ENCODE data around the gene MRAP2. TPM values are rescaled to one million over a fixed set of nuclear protein-coding genes. Genes with fewer than 3 reads are reported as not detected.

MRAP2 gene
- total RNA-seq, 1 donor: 5.8 TPM

DNA sequence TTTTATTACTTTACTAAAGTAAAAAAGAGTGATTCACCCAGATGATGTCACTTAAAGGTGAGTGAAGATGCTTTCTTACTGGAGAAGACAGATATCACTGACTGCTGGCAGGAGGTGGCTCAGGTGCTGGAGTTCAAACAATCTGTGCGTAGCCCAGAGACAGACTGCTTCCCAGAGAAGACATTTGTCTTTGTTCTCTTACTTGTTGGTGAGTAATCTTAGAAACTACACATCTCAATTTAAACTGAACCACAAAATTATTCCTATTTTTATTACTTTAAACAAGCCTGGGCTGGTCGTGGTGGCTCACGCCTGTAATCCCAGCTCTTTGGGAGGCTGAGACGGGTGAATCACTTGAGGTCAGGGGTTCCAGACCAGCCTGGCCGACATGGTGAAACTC lies 101.7 kb downstream of the MRAP2 start:
- H3K4me3 ChIP-seq (ENCODE audit: low read depth, low read length): no peak overlapping the region
- TF ChIP-seq, protein P1, sequence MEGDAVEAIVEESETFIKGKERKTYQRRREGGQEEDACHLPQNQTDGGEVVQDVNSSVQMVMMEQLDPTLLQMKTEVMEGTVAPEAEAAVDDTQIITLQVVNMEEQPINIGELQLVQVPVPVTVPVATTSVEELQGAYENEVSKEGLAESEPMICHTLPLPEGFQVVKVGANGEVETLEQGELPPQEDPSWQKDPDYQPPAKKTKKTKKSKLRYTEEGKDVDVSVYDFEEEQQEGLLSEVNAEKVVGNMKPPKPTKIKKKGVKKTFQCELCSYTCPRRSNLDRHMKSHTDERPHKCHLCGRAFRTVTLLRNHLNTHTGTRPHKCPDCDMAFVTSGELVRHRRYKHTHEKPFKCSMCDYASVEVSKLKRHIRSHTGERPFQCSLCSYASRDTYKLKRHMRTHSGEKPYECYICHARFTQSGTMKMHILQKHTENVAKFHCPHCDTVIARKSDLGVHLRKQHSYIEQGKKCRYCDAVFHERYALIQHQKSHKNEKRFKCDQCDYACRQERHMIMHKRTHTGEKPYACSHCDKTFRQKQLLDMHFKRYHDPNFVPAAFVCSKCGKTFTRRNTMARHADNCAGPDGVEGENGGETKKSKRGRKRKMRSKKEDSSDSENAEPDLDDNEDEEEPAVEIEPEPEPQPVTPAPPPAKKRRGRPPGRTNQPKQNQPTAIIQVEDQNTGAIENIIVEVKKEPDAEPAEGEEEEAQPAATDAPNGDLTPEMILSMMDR (IDR thresholded peaks at IDR 0.05; ENCODE audit: insufficient read depth, low read length): no peak
- DNase-seq (ENCODE audit: low read depth): no peak

DNA sequence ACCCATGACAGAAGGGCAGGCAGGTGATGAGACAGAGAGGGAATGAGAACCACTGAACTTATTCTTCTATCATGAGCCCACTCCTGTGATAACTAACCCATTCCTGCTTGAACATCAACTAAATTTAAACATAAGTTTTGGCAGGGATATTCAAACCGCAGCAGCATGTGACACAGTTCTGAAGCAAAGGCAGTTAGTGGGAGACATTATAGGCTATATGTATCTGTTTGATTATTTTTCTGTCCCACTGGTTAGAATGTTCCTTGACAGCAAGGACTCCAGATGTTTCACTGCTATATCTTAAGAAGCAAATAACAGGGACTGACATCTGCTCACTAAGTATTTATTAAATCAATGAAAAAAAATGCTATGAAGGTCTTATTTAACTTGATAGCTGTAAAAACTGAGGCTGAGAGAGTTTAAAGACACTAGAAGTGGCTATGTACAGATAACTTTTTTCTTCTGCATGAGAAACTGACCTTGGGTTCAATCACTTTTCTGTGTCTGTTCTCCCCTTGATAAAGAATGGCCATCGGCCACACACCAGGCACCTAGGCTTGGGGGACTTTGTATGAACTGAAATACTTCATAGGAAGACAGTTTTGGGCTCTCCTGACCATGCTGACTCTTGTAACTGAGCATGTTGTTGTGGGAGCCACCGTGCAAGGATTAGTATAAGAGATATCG lies 102.9 kb downstream of the MRAP2 start:
- TF ChIP-seq, protein P1 (IDR thresholded peaks at IDR 0.05; ENCODE audit: insufficient read depth, low read length): no peak
- no peak for DNase-seq (ENCODE audit: low read depth)
- H3K4me3 ChIP-seq (ENCODE audit: low read depth, low read length): no peak overlapping the region

DNA sequence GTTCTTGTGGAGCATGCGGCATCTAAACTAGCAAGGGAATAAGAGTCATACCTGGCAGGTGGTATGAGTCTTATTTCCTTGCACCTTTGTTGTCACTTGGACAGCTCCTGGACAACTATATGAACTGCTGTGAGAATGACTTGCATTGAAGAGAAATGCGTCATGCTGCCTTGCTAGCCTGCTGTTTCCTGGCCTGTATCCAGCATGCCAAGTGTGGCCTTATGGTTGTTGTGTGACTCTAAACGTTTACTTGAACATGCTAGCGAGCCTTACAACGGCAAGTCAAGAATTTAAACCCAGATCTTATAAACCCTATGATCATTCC lies 103.4 kb downstream of the MRAP2 start:
- no peak for DNase-seq (ENCODE audit: low read depth)
- H3K4me3 ChIP-seq (ENCODE audit: low read depth, low read length): no peak overlapping the region
- TF ChIP-seq, protein P1 (IDR thresholded peaks at IDR 0.05; ENCODE audit: insufficient read depth, low read length): no peak

DNA sequence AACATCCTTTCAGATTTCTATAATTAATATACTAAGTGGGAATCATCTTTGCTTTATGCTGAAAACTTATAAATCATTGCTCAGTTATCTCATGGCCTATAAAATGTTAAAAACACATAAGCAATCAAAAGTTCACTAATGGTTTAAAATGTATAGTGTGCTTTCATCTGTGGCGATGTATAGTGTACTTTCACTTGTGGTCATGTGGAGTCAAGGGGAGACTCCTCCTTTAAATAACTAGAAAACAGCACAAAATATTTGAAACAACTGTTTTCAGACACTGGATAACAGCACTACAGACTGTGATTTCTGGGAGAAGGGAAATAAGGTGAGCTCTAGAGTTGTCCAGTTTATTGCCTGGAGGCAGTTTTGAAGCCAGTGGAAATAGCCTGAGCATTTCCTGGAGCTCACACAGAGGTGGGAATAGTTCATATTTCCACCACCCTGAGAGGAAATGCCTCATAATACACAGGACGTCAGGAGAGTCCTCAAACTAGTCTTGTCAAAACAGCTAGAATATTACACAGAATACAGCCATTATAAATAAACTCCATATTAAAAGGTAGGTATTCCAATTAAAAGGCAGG lies 104.5 kb downstream of the MRAP2 start:
- TF ChIP-seq, protein P1 (IDR thresholded peaks at IDR 0.05; ENCODE audit: insufficient read depth, low read length): no peak

DNA sequence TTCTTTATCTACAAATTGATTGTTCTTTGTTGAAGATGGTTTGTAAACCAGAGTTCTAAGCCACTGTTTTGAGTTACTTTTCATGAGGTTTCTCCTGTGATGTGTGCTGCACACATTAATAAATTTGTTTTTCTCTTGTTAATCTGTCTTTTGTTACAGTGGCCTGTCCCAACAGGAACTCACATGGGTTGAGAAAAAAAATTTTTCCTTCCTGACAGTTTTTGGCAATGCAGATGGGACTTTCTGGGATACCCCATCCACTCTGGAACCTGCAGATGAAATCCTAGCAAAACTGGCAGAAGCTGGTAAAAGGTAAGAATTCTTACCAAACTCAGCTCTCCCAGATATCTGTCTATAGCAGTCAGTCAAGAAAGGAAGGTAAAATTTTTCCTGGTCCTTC lies 105.7 kb downstream of the MRAP2 start:
- TF ChIP-seq, protein P1 (IDR thresholded peaks at IDR 0.05; ENCODE audit: insufficient read depth, low read length): no peak
- no peak overlapping the region for H3K4me3 ChIP-seq (ENCODE audit: low read depth, low read length)
- DNase-seq (ENCODE audit: low read depth): no peak

More for the DNA sequence above, 104.5 kb downstream of the MRAP2 start:
- H3K4me3 ChIP-seq (ENCODE audit: low read depth, low read length): no peak overlapping the region
- DNase-seq (ENCODE audit: low read depth): no peak

Other genes starting within 250 kb of the MRAP2 start
- gene RIPPLY2, start 180.4 kb upstream of the MRAP2 start, total RNA-seq (ENCODE audit: low replicate concordance): not detected in 2 replicates
- 2.8 and 7.2 TPM in 2 replicates for gene CYB5R4, start 174.1 kb upstream of the MRAP2 start, total RNA-seq (ENCODE audit: low replicate concordance)
- gene CEP162, start 193.9 kb downstream of the MRAP2 start, total RNA-seq (ENCODE audit: low replicate concordance): 12.4 and 21.4 TPM in 2 replicates

Measured in fibroblast of the aortic adventitia (primary cell).